ENCODE results near the gene ADRM1. TPM values are rescaled to one million over a fixed set of nuclear protein-coding genes. Genes with fewer than 3 reads are reported as not detected.

The ADRM1 gene
- polyA plus RNA-seq, 1 experiment, result 58.5 TPM

DNA sequence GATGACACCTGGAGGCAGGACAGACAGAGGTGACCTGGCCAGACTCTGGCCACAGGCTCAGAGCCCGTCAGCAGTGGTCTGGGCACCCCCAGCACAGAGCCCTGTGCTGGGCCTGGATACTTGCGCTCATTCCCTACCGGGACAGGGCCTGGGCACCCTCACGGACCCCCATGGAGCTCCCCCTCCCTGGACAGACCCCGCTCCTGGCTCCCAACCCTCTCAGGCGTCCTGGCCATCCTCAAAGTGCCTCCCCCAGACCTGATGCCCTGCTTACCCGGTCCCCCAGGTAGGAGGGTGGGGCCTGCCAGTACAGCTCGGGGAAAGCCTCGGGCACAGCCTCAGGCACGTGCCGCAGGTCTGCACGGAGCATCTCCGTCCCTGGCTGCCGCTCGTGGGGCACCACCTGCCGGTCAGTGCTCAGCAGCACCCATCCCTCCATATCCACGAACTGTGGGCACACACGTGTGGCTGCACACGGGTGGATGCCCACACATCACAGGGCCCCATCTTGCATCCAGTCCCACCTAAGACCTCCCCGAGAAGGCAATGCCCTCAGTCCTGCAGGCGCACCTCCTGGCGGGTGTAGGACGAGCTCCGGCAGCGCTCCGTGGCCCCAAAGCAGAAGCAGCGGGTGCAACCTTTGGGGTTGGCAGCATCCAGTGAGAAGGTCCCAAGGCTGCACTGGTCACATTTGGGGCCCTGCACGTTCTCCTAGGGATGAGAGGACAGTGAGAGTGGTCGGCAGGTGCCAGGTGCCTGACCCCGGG, 24.3 kb downstream of the ADRM1 start:
- DNase-seq (ENCODE audit: low read depth, low spot score), result no peak
- ChIA-PET CTCF (interaction anchor here (1.1 kb wide), 1 partner anchor 48 kb away, joined by 3 read pairs; no protein-coding TSS in a partner anchor), POLR2A (no interaction called here)
- no peak overlapping the region for H3K27ac ChIP-seq (ENCODE audit: low read depth, low read length)
- H3K4me3 ChIP-seq (ENCODE audit: low read depth, low read length), result no peak overlapping the region
- H3K9me3 ChIP-seq (ENCODE audit: control insufficient read depth, insufficient read depth, low read length), result no peaks in the 10 kb centered on the region; the same call in 1 of the 2 replicates
- TF ChIP-seq, protein P1, sequence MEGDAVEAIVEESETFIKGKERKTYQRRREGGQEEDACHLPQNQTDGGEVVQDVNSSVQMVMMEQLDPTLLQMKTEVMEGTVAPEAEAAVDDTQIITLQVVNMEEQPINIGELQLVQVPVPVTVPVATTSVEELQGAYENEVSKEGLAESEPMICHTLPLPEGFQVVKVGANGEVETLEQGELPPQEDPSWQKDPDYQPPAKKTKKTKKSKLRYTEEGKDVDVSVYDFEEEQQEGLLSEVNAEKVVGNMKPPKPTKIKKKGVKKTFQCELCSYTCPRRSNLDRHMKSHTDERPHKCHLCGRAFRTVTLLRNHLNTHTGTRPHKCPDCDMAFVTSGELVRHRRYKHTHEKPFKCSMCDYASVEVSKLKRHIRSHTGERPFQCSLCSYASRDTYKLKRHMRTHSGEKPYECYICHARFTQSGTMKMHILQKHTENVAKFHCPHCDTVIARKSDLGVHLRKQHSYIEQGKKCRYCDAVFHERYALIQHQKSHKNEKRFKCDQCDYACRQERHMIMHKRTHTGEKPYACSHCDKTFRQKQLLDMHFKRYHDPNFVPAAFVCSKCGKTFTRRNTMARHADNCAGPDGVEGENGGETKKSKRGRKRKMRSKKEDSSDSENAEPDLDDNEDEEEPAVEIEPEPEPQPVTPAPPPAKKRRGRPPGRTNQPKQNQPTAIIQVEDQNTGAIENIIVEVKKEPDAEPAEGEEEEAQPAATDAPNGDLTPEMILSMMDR (IDR thresholded peaks at IDR 0.05; ENCODE audit: low read depth, low read length), result no peak
- H3K27me3 ChIP-seq (ENCODE audit: control insufficient read depth, insufficient read depth, low read length), result no peaks in the 10 kb centered on the region

DNA sequence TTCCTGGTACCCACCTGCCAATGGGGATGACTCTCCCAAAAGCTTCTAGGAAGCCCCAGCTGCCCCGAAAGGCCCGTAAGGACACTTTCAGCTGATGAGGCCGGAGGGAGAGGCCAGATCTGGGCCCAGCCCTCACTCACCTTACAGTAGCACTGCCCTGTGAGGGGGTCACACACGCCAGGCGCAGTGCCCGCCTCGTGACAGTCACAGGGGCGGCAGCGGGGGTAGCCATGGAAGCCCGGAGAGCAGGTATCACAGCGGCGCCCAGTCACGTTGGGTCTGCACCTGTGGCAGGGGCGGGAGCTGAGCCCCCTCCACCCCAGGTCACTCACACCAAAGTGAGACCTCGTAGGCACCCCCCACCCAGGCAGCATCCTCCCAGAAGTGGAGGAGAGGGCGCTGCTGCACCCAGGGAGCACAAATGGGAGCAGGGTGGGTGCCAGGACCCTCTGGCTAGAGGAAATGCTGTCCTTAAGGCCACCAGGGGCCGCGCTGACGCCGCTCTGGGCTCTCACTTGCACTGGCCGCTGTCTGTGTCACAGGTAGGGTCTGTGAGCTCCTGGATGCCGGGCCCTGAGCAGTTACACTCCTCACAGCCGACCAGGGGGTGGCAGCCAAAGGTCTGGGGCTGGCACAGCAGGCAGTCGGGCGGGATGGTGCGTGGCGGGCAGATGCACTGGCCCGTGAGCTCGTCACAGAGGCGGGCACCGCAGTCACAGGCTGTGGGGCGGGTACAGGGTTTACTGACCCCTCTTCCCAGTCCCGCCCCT, 25.1 kb downstream of the ADRM1 start:
- Histone ChIP-seq H3K27ac (ENCODE audit: low read depth, low read length) (no peak overlapping the region), H3K9me3 (ENCODE audit: control insufficient read depth, insufficient read depth, low read length) (no peaks in the 10 kb centered on the region; the same call in 1 of the 2 replicates), H3K27me3 (ENCODE audit: control insufficient read depth, insufficient read depth, low read length) (no peaks in the 10 kb centered on the region), H3K4me3 (ENCODE audit: low read depth, low read length) (no peak overlapping the region)
- CTCF ChIA-PET, result interaction anchor here (1.1 kb wide), 1 partner anchor 47 kb away, joined by 3 read pairs; no protein-coding TSS in a partner anchor
- DNase-seq (ENCODE audit: low read depth, low spot score), result no peak
- TF ChIP-seq, protein P1 (IDR thresholded peaks at IDR 0.05; ENCODE audit: low read depth, low read length), result no peak
- POLR2A ChIA-PET, result interaction anchor here (0.5 kb wide), 1 partner anchor 546 kb away, joined by 3 read pairs; no protein-coding TSS in a partner anchor

DNA sequence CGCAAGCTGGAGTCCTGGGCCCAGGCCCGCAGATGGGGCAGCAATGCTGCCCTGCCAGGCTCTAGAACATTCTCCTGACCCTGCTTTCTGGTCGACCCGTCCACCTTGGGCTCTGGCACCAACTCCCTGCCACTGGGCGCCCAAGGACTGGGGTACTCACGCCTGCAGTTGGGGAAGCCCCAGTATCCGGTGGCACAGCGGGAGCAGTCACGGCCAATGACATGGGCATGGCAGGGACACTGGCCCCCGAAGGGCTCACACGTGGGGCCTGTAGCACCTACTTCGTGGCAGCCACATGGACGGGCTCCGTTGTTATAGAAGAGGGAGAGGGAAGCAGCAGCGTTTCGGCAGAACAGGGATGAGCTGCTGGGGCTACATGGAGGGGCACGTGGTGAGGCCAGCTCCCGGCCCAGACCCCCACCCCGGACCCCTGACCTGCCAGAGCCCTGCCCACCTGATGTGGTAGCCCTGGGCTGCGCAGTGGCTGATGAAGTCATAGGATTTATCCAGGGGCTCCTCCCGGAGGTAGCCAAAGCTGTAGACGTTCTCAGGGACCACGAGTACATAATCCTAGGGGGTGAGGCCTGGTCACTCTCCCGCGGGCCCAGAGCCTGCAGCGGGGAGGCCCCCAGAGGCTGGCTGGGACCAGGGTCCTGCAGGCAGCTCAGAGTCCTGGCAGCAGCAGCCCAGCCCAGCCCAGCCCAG, 26.0 kb downstream of the ADRM1 start:
- no peaks in the 10 kb centered on the region; the same call in 1 of the 2 replicates for H3K9me3 ChIP-seq (ENCODE audit: control insufficient read depth, insufficient read depth, low read length)
- CTCF ChIA-PET, result no interaction called here
- no peak for DNase-seq (ENCODE audit: low read depth, low spot score)
- POLR2A ChIA-PET, result no interaction called here
- TF ChIP-seq, protein P1 (IDR thresholded peaks at IDR 0.05; ENCODE audit: low read depth, low read length), result no peak
- no peaks in the 10 kb centered on the region for H3K27me3 ChIP-seq (ENCODE audit: control insufficient read depth, insufficient read depth, low read length)
- no peak overlapping the region for H3K4me3 ChIP-seq (ENCODE audit: low read depth, low read length)
- no peak overlapping the region for H3K27ac ChIP-seq (ENCODE audit: low read depth, low read length)

DNA sequence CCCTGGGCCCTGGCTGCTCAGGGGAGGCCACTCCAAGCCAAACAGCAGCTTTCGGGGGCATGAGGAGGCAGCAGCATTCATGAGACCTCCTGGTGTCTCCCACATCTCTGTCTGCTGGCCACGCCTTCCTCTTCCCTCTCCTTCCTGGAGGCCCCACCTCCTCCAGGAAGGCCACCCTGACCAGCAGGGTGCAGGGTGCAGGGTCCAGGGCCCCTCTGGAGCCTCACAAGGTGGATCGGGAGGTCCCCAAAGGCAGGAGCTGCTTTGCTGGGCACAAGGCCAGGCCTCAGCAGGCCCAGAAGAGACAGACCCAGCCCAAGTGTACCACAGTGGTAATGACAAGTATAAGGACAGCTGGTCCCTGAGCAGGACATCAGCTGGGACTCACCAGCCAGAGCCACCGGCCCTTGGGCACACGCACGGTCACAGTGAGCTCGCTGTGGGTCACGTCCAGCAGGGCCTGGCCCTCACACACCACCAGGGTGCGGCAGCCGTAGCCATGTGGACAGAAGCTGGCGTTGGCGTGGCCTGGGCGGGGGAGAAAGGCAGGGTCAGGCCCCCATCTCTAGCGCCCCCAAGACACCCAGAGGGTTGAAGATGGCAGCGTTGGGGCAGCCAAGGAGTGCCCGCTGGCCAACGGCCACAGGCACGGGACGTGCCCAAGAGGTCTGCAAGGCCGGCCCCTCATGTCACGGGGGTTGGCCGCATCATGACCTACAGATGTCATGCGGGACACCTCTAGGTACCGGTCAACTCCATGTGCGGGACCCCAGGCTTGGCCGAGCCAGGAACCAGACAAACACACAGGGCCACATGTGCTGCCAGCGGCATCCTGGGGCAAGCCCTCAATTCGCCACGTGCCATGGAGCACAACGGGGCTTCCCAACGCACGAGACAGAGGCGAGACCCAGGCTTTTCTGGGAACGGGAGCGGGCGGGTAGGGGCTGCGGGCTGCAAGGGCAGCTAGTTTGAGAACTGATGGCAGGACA, 26.9 kb downstream of the ADRM1 start:
- Histone ChIP-seq H3K27ac (ENCODE audit: low read depth, low read length) (no peak overlapping the region), H3K9me3 (ENCODE audit: control insufficient read depth, insufficient read depth, low read length) (no peaks in the 10 kb centered on the region; the same call in 1 of the 2 replicates), H3K4me3 (ENCODE audit: low read depth, low read length) (no peak overlapping the region), H3K27me3 (ENCODE audit: control insufficient read depth, insufficient read depth, low read length) (no peaks in the 10 kb centered on the region)
- DNase-seq (ENCODE audit: low read depth, low spot score), result no peak
- CTCF ChIA-PET, result no interaction called here
- TF ChIP-seq, protein P1 (IDR thresholded peaks at IDR 0.05; ENCODE audit: low read depth, low read length), result no peak
- POLR2A ChIA-PET, result no interaction called here

Measured in AG04450 (cell line).